K562 (cell line): ENCODE data around the gene CHN2. TPM values are rescaled to one million over a fixed set of nuclear protein-coding genes. Genes with fewer than 3 reads are reported as not detected.

ENCODE experiments used
- ATAC-seq: fragments of 200-7000 bp; cut with Tn5 transposase; 3 replicates; pipeline ENCODE4 v1.9.1; 2020; ENCODE audit warnings: moderate library complexity
- BruUV-seq: library from RNA; stranded (reverse); fragments of 400-500 nt; replicated peaks from 2 replicates; lab custom pipeline; 2021; lab: Mats Ljungman, UMichigan
- CTCF ChIA-PET: fragments of 300-600 bp; formaldehyde crosslinking; extraction: SDS; loops from one replicate; lab custom pipeline; 2021; ENCODE audit warnings: low intra/inter-chr PET ratio; lab: Yijun Ruan, JAX
- POLR2A ChIA-PET: fragments of 300-600, 350-650 bp; sonication (Branson Sonifier 250); formaldehyde crosslinking; extraction: SDS; loops from one replicate; lab custom pipeline; 2021; ENCODE audit warnings: antibody characterized with exemption, inconsistent platforms; lab: Yijun Ruan, JAX
- DNase-seq, 4 experiments: peaks; one replicate each; pipeline versions ENCODE4 v3.0.0 to v3.0.0-alpha.2; 2011 to 2018; ENCODE audit warnings: low spot score in 3 of 4, mixed read lengths in 3 of 4; ENCODE audit errors: extremely low read depth in 1 of 4
- FAIRE-seq: peaks from 2 replicates; lab custom pipeline; 2011; peaks lifted over from hg19 to GRCh38; lab: Jason Lieb, UNC
- H2AFZ ChIP-seq: 2 replicates; pipeline ENCODE4 v1.6.0; 2011; ENCODE audit warnings: low read depth, low read length, control low read depth, inconsistent platforms
- H3K27ac ChIP-seq: fragments of 200-600 bp; 3 replicates; pipeline ENCODE4 v1.8.0; 2011; ENCODE audit warnings: low read depth, mild to moderate bottlenecking, control low read depth, inconsistent platforms, low read length, moderate library complexity, mixed read lengths; ENCODE audit errors: extremely low read depth
- H3K27me3 ChIP-seq, 2 experiments: fragments of 300-600 bp in 1 of 2; 2 replicates in 1 of 2; 3 replicates in 1 of 2; pipeline versions ENCODE4 v1.6.0 to v1.8.0; 2011; ENCODE audit warnings: inconsistent platforms in 2 of 2, low read length in 2 of 2, mild to moderate bottlenecking in 1 of 2, mixed read lengths in 1 of 2, moderate library complexity in 1 of 2; ENCODE audit not compliant: control insufficient read depth in 2 of 2, insufficient read depth in 2 of 2
- H3K36me3 ChIP-seq: fragments of 300-600 bp; 3 replicates; pipeline ENCODE4 v1.8.0; 2011; ENCODE audit warnings: mild to moderate bottlenecking, low read length, inconsistent platforms; ENCODE audit not compliant: control insufficient read depth, insufficient read depth
- H3K4me1 ChIP-seq, 2 experiments: fragments of 200-600 bp in 1 of 2; replicated peaks in 1 of 2; 2 replicates in 1 of 2; 3 replicates in 1 of 2; pipeline versions ENCODE4 v1.5.1 to v1.8.0; 2011; ENCODE audit warnings: inconsistent platforms in 2 of 2, low read length in 2 of 2, mild to moderate bottlenecking in 1 of 2, mixed read lengths in 1 of 2, moderate library complexity in 1 of 2; ENCODE audit not compliant: control insufficient read depth in 2 of 2, insufficient read depth in 2 of 2
- H3K4me2 ChIP-seq: 2 replicates; pipeline ENCODE4 v1.6.1; 2011; ENCODE audit warnings: low read length, control low read depth, inconsistent platforms, mixed read lengths; ENCODE audit not compliant: insufficient read depth
- H3K4me3 ChIP-seq: fragments of 200-600 bp; sonication (generic), shearing (Covaris generic); 2 replicates; pipeline ENCODE4 v1.5.1; 2016; ENCODE audit warnings: control low read depth, inconsistent platforms
- H3K79me2 ChIP-seq: fragments of 200-600 bp; 3 replicates; pipeline ENCODE4 v1.8.0; 2011; ENCODE audit warnings: low read length, inconsistent platforms; ENCODE audit not compliant: control insufficient read depth, insufficient read depth
- H3K9ac ChIP-seq, 2 experiments: 2 replicates each; pipeline versions ENCODE4 v1.6.0 to v1.6.1; 2011; ENCODE audit warnings: low read depth in 2 of 2, low read length in 2 of 2, control low read depth in 1 of 2, inconsistent platforms in 1 of 2, mild to moderate bottlenecking in 1 of 2, mixed read lengths in 1 of 2; ENCODE audit not compliant: insufficient read depth in 1 of 2
- H3K9me1 ChIP-seq: one replicate; pipeline ENCODE4 v1.6.0; 2011; ENCODE audit warnings: inconsistent platforms, mild to moderate bottlenecking, low read length, moderate library complexity; ENCODE audit not compliant: control insufficient read depth, insufficient read depth
- H3K9me3 ChIP-seq: replicated peaks from 2 replicates; pipeline ENCODE4 v1.5.1; 2011; ENCODE audit warnings: low read depth, low read length, inconsistent platforms; ENCODE audit not compliant: control insufficient read depth, insufficient read depth
- H4K20me1 ChIP-seq: replicated peaks from 2 replicates; pipeline ENCODE4 v1.6.1; 2011; ENCODE audit warnings: low read length, inconsistent platforms, mixed read lengths; ENCODE audit not compliant: control insufficient read depth, insufficient read depth
- CBFA2T3 ChIP-seq: fragments of 450-650 bp; IDR thresholded peaks from 2 replicates; pipeline ENCODE4 v1.6.1; 2017
- EZH2 ChIP-seq: IDR thresholded peaks from 2 replicates; pipeline ENCODE4 v1.6.1; 2012; ENCODE audit warnings: low read depth, mild to moderate bottlenecking, inconsistent platforms, low read length, borderline replicate concordance
- GABPB1 ChIP-seq: sonication (generic); formaldehyde crosslinking; IDR thresholded peaks from 2 replicates; pipeline ENCODE4 v1.8.0; 2022; ENCODE audit warnings: mild to moderate bottlenecking, missing genetic modification reagents
- KLF16 ChIP-seq: IDR thresholded peaks from 2 replicates; pipeline ENCODE4 v1.6.1; 2016; ENCODE audit warnings: antibody characterized with exemption
- LCOR ChIP-seq: sonication (generic); formaldehyde crosslinking; IDR thresholded peaks from 2 replicates; pipeline ENCODE4 v1.8.0; 2022; ENCODE audit warnings: mild to moderate bottlenecking, missing genetic modification reagents
- MAFK ChIP-seq: IDR thresholded peaks from 2 replicates; pipeline ENCODE4 v1.6.1; 2011; ENCODE audit warnings: low read length, improper control_type of control experiment
- MECOM ChIP-seq: fragments of 250-450 bp; sonication (Bioruptor Pico); IDR thresholded peaks from 2 replicates; pipeline ENCODE4 v1.8.0; 2022; ENCODE audit warnings: inconsistent platforms
- MED1 ChIP-seq: sonication (generic); formaldehyde crosslinking; IDR thresholded peaks from 2 replicates; pipeline ENCODE4 v1.8.1; 2023; ENCODE audit warnings: missing genetic modification reagents, borderline replicate concordance
- MIER1 ChIP-seq: fragments of 450-650 bp; IDR thresholded peaks from 2 replicates; pipeline ENCODE4 v1.6.1; 2016; ENCODE audit warnings: antibody characterized with exemption, mild to moderate bottlenecking, low read depth
- RAD21 ChIP-seq, 2 experiments: fragments of 250-450 bp in 1 of 2; fragments of 450-650 bp in 1 of 2; sonication (Bioruptor Pico) in 1 of 2; formaldehyde crosslinking in 1 of 2; IDR thresholded peaks in 1 of 2; conservative IDR thresholded peaks in 1 of 2; 2 replicates each; pipeline versions ENCODE4 v1.4.0 to v1.8.0; 2020 to 2022; ENCODE audit warnings: mild to moderate bottlenecking in 2 of 2, moderate library complexity in 1 of 2
- RB1 ChIP-seq: fragments of 450-650 bp; IDR thresholded peaks from 2 replicates; pipeline ENCODE4 v1.6.1; 2017; ENCODE audit warnings: low read depth, mild to moderate bottlenecking
- RBM25 ChIP-seq: fragments of 200-400 bp; formaldehyde crosslinking; IDR thresholded peaks from 2 replicates; pipeline ENCODE4 v1.6.1; 2018; ENCODE audit warnings: low read length, low read depth, moderate library complexity; ENCODE audit not compliant: severe bottlenecking
- SMARCE1 ChIP-seq: fragments of 450-650 bp; IDR thresholded peaks from 2 replicates; pipeline ENCODE4 v1.7.1; 2016; ENCODE audit warnings: mild to moderate bottlenecking
- SRSF3 ChIP-seq: fragments of 200-400 bp; formaldehyde crosslinking; IDR thresholded peaks from 2 replicates; pipeline ENCODE4 v1.6.1; 2016; ENCODE audit warnings: mild to moderate bottlenecking, low read length, moderate library complexity; ENCODE audit not compliant: insufficient read depth
- TBL1XR1 ChIP-seq, 2 experiments: IDR thresholded peaks; 2 replicates each; pipeline ENCODE4 v1.6.1; 2012; ENCODE audit warnings: improper control_type of control experiment in 2 of 2, low read length in 2 of 2, mild to moderate bottlenecking in 1 of 2
- ZNF274 ChIP-seq: IDR thresholded peaks from 2 replicates; pipeline ENCODE4 v1.6.1; 2011; ENCODE audit warnings: low read depth, mild to moderate bottlenecking, low read length, moderate library complexity, borderline replicate concordance
- ZNF384 ChIP-seq: IDR thresholded peaks from 2 replicates; pipeline ENCODE4 v1.6.1; 2012; ENCODE audit warnings: low read depth, low read length, improper control_type of control experiment
- WGBS: fragments of 100-300 bp; shearing (Covaris generic); methylation state at CpG from one replicate; pipeline ENCODE4 v1.1.6; 2016; ENCODE audit warnings: low coverage, mixed read lengths; ENCODE audit not compliant: insufficient coverage; ENCODE audit errors: missing lambda C conversion rate; 5-methylcytosine and 5-hydroxymethylcytosine counted together
- in situ Hi-C: fragments of 300-500 bp; cut with MboI; formaldehyde crosslinking; loops from 4 replicates; pipeline ENCODE4 v1.15.0; 2018; ENCODE audit warnings: inconsistent platforms, mixed read lengths
- intact Hi-C: fragments of 100-400 bp; cut with micrococcal nuclease; formaldehyde crosslinking; loops from 2 replicates; pipeline ENCODE4 v1.14.2; 2022
- polyA plus RNA-seq, 8 experiments: library from polyadenylated mRNA; depleted of rRNA in 4 of 8; stranded (reverse) in 5 of 8; unstranded in 3 of 8; fragments of >200 nt; fragmentation: Nextera tagmentation in 2 of 8; fragmentation: Illumina TruSeq in 1 of 8; extraction: Ambion mirVana in 2 of 8; extraction: Trizol in 1 of 8; gene quantifications; 2 replicates each; pipeline versions ENCODE4 v1.2.1 to v1.2.3, GENCODE V29; 2011 to 2014; ENCODE audit warnings: inconsistent platforms in 1 of 8, missing spikeins in 1 of 8
- total RNA-seq, 7 experiments: library from RNA; depleted of rRNA in 6 of 7; stranded (reverse); fragments of >200 nt in 6 of 7; fragmentation: Illumina TruSeq in 2 of 7; extraction: Trizol in 2 of 7; gene quantifications; 2 replicates each; pipeline versions ENCODE4 v1.2.1 to v1.2.3, GENCODE V29; 2011 to 2021; ENCODE audit warnings: low replicate concordance in 1 of 7
- TF ChIP-seq, protein P1 (sequence below): IDR thresholded peaks from 3 replicates; pipeline ENCODE4 v1.6.1; 2011; ENCODE audit warnings: borderline replicate concordance, mild to moderate bottlenecking; ENCODE audit not compliant: insufficient read length, insufficient read depth
- TF ChIP-seq, protein P2 (sequence below): sonication (generic); formaldehyde crosslinking; IDR thresholded peaks from 2 replicates; pipeline ENCODE4 v1.8.1; 2023; ENCODE audit warnings: mild to moderate bottlenecking, missing genetic modification reagents
- TF ChIP-seq, protein P3 (sequence below): fragments of 250-450 bp; sonication (Bioruptor Pico); IDR thresholded peaks from 2 replicates; pipeline ENCODE4 v1.8.0; 2022; ENCODE audit warnings: inconsistent platforms

CHN2 gene
- total and polyA plus RNA-seq, 9 of the 15 experiments (the other 6 are each of a cell fraction or from before 2014, with no cell fraction given), result 0.12 to 2.1 (median 0.31) TPM; not detected in 1

DNA sequence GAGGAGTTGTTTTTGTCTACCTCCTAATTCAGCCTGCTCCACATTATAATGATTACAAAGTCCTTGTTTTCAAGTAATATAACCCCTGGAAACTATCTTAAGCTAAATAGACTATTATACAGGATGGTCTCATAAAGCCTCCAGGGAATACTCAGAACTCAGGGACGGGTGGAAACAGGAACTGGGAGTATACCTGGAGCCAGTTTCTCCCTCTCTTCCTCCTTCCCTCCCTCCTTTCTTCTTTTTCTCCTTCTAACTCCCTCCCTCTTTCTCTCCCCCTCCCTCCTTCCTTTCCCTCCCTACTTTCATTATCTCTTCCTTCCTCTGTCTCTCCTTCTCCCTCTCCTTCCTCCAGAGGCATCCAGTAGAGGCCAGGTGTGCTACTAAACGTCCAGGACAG lies 292.8 kb downstream of the CHN2 start:
- Histone ChIP-seq H3K4me2 (no peak overlapping the region), H3K4me1 (no peaks in the 10 kb centered on the region)
- no peak for TF ChIP-seq KLF16
- TF ChIP-seq RB1, result no peak
- TF ChIP-seq MED1 (CRISPR knock-in tag), result no peak
- no peak for TF ChIP-seq MIER1
- TF ChIP-seq, protein P1, sequence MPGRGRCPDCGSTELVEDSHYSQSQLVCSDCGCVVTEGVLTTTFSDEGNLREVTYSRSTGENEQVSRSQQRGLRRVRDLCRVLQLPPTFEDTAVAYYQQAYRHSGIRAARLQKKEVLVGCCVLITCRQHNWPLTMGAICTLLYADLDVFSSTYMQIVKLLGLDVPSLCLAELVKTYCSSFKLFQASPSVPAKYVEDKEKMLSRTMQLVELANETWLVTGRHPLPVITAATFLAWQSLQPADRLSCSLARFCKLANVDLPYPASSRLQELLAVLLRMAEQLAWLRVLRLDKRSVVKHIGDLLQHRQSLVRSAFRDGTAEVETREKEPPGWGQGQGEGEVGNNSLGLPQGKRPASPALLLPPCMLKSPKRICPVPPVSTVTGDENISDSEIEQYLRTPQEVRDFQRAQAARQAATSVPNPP, result no peak
- no peak for TF ChIP-seq CBFA2T3
- TF ChIP-seq ZNF274, result no peak
- TF ChIP-seq MAFK, result no peak
- no peak for TF ChIP-seq ZNF384
- no peak for TF ChIP-seq MECOM
- no peak for TF ChIP-seq RBM25
- no peak for TF ChIP-seq TBL1XR1 (IDR thresholded peaks at IDR 0.05; ENCODE audit: low read length in 2 of 2)
- TF ChIP-seq LCOR (CRISPR knock-in tag), result no peak
- TF ChIP-seq SMARCE1, result no peak
- TF ChIP-seq, protein P2, sequence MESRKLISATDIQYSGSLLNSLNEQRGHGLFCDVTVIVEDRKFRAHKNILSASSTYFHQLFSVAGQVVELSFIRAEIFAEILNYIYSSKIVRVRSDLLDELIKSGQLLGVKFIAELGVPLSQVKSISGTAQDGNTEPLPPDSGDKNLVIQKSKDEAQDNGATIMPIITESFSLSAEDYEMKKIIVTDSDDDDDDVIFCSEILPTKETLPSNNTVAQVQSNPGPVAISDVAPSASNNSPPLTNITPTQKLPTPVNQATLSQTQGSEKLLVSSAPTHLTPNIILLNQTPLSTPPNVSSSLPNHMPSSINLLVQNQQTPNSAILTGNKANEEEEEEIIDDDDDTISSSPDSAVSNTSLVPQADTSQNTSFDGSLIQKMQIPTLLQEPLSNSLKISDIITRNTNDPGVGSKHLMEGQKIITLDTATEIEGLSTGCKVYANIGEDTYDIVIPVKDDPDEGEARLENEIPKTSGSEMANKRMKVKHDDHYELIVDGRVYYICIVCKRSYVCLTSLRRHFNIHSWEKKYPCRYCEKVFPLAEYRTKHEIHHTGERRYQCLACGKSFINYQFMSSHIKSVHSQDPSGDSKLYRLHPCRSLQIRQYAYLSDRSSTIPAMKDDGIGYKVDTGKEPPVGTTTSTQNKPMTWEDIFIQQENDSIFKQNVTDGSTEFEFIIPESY (CRISPR knock-in tag), result no peak
- no peak for TF ChIP-seq RAD21 (CRISPR knock-in tag; conservative IDR thresholded peaks at IDR 0.05 in 1 of 2, IDR thresholded peaks at IDR 0.05 in 1 of 2)
- TF ChIP-seq SRSF3, result no peak
- no peak for TF ChIP-seq EZH2
- TF ChIP-seq, protein P3, sequence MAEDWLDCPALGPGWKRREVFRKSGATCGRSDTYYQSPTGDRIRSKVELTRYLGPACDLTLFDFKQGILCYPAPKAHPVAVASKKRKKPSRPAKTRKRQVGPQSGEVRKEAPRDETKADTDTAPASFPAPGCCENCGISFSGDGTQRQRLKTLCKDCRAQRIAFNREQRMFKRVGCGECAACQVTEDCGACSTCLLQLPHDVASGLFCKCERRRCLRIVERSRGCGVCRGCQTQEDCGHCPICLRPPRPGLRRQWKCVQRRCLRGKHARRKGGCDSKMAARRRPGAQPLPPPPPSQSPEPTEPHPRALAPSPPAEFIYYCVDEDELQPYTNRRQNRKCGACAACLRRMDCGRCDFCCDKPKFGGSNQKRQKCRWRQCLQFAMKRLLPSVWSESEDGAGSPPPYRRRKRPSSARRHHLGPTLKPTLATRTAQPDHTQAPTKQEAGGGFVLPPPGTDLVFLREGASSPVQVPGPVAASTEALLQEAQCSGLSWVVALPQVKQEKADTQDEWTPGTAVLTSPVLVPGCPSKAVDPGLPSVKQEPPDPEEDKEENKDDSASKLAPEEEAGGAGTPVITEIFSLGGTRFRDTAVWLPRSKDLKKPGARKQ (CRISPR knock-in tag), result no peak
- TF ChIP-seq GABPB1 (CRISPR knock-in tag), result no peak
- TF ChIP-seq, all 486 proteins: peak for 0
- CTCF ChIA-PET, result no interaction called here
- 0% methylated on average over 2 of the region's 2 CpGs for WGBS
- Histone ChIP-seq H3K9ac (no peak overlapping the region), H3K79me2 (no peaks in the 10 kb centered on the region), H3K27me3 (peaks cover 8 to 25% of the 10 kb centered on the region in 2 experiments), H3K9me3 (no peaks in the 10 kb centered on the region), H3K27ac (no peak overlapping the region), H4K20me1 (no peaks in the 10 kb centered on the region), H3K9me1 (no peaks in the 10 kb centered on the region), H3K36me3 (no peaks in the 10 kb centered on the region), H2AFZ (no peak overlapping the region), H3K4me3 (no peak overlapping the region)
- ATAC-seq (no peak), FAIRE-seq (no peak), DNase-seq (no peak)
- BruUV-seq, result no TSS peak
- POLR2A ChIA-PET, result no interaction called here
- in situ Hi-C loops (no loop called here), intact Hi-C loops (no loop called here)
